ENCODE data around the gene MT1A. TPM values are rescaled to one million over a fixed set of nuclear protein-coding genes. Genes with fewer than 3 reads are reported as not detected.

The MT1A gene
- total RNA-seq, 1 experiment from 2014 or later = not detected

DNA sequence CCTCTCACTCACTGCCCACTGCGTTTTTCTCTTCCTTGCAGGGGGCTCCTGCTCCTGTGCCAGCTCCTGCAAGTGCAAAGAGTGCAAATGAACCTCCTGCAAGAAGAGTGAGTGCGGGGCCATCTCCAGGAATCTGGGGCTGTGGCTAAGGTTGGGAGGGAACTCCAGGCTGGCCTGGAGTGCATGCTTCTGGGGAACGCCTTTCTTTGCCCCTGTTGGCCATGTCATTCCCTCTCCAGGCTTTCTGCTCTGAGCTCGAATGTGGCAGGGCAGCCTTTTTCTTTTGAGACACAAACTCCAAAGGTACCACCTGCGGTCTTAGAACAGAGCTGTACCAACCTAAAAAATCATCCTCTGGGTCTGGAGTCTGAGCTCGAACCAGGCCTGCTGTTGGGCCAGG lies 20.3 kb upstream of the MT1A start:
- no TSS peak for BruUV-seq (replicated peaks)
- intact Hi-C loops (cut with micrococcal nuclease) = no loop called here
- Histone ChIP-seq H3K9me3 (ENCODE audit: control insufficient read depth in 1 of 2, insufficient read depth in 1 of 2, low read depth in 1 of 2, low read length in 2 of 2) (no peaks in the 10 kb centered on the region), H3K27ac (ENCODE audit: low read depth, low read length) (no peak overlapping the region), H3K36me3 (ENCODE audit: control insufficient read depth in 1 of 2, insufficient read depth in 2 of 2, low read length in 2 of 2) (no peaks in the 10 kb centered on the region), H3K9me2 (ENCODE audit: insufficient read depth) (no peaks in the 10 kb centered on the region), H3K79me2 (ENCODE audit: insufficient read depth, low read length) (no peaks in the 10 kb centered on the region), H3K9ac (ENCODE audit: low read length) (no peak overlapping the region), H2AFZ (ENCODE audit: low read depth, low read length, poor library complexity, severe bottlenecking) (no peak overlapping the region), H3K4me2 (ENCODE audit: low read length) (no peak overlapping the region), H3K4me1 (ENCODE audit: control insufficient read depth in 1 of 2, insufficient read depth in 2 of 2, low read length in 2 of 2) (peaks cover 15 to 23% of the 10 kb centered on the region in 2 experiments), H3K27me3 (ENCODE audit: insufficient read depth, low read length) (no peaks in the 10 kb centered on the region), H4K20me1 (ENCODE audit: insufficient read depth) (no peaks in the 10 kb centered on the region), H3K4me3 (replicated peaks in 1 of 2; ENCODE audit: low read depth in 1 of 2, low read length in 2 of 2) (no peak overlapping the region)
- POLR2A ChIA-PET = interaction anchor here (1.4 to 16.1 kb wide), 3 partner anchors 7 to 11 kb away, joined by 3 to 344 read pairs (median 5); partner anchors contain the start of genes MT1E and MT2A
- RAD21 ChIA-PET (ENCODE audit: low non-redundant PET in 1 of 2, low total read pairs in 2 of 2, uncharacterized antibody in 2 of 2, unreplicated experiment in 2 of 2) = no interaction called here
- no peak for TF ChIP-seq EZH2 (IDR thresholded peaks at IDR 0.05)
- TF ChIP-seq YY1 (IDR thresholded peaks at IDR 0.05; ENCODE audit: extremely low read depth, insufficient replicate concordance, low read depth, low read length) = no peak
- TF ChIP-seq POLR2AphosphoS5 (IDR thresholded peaks at IDR 0.05; ENCODE audit: low read depth, low read length) = no peak
- TF ChIP-seq, protein P1, sequence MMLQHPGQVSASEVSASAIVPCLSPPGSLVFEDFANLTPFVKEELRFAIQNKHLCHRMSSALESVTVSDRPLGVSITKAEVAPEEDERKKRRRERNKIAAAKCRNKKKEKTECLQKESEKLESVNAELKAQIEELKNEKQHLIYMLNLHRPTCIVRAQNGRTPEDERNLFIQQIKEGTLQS (IDR thresholded peaks at IDR 0.05) = no peak
- TF ChIP-seq, protein P2, sequence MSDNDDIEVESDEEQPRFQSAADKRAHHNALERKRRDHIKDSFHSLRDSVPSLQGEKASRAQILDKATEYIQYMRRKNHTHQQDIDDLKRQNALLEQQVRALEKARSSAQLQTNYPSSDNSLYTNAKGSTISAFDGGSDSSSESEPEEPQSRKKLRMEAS (IDR thresholded peaks at IDR 0.05) = no peak
- TF ChIP-seq, protein P3, sequence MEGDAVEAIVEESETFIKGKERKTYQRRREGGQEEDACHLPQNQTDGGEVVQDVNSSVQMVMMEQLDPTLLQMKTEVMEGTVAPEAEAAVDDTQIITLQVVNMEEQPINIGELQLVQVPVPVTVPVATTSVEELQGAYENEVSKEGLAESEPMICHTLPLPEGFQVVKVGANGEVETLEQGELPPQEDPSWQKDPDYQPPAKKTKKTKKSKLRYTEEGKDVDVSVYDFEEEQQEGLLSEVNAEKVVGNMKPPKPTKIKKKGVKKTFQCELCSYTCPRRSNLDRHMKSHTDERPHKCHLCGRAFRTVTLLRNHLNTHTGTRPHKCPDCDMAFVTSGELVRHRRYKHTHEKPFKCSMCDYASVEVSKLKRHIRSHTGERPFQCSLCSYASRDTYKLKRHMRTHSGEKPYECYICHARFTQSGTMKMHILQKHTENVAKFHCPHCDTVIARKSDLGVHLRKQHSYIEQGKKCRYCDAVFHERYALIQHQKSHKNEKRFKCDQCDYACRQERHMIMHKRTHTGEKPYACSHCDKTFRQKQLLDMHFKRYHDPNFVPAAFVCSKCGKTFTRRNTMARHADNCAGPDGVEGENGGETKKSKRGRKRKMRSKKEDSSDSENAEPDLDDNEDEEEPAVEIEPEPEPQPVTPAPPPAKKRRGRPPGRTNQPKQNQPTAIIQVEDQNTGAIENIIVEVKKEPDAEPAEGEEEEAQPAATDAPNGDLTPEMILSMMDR (IDR thresholded peaks at IDR 0.05 in 2 of 3, conservative IDR thresholded peaks at IDR 0.05 in 1 of 3; ENCODE audit: borderline replicate concordance in 1 of 3, insufficient read depth in 1 of 3, low read depth in 2 of 3, low read length in 2 of 3) = no peak
- no peak for TF ChIP-seq TCF7L2 (IDR thresholded peaks at IDR 0.05; ENCODE audit: borderline replicate concordance, extremely low read depth, insufficient read depth, insufficient read length)
- TF ChIP-seq RAD21 (IDR thresholded peaks at IDR 0.05; ENCODE audit: low read depth) = no peak
- no peak for TF ChIP-seq CEBPB (IDR thresholded peaks at IDR 0.05; ENCODE audit: low read depth)
- TF ChIP-seq FOSL1 (IDR thresholded peaks at IDR 0.05; ENCODE audit: low read depth) = no peak
- TF ChIP-seq EZH2phosphoT487 (IDR thresholded peaks at IDR 0.05; ENCODE audit: borderline replicate concordance) = no peak
- TF ChIP-seq, protein P4, sequence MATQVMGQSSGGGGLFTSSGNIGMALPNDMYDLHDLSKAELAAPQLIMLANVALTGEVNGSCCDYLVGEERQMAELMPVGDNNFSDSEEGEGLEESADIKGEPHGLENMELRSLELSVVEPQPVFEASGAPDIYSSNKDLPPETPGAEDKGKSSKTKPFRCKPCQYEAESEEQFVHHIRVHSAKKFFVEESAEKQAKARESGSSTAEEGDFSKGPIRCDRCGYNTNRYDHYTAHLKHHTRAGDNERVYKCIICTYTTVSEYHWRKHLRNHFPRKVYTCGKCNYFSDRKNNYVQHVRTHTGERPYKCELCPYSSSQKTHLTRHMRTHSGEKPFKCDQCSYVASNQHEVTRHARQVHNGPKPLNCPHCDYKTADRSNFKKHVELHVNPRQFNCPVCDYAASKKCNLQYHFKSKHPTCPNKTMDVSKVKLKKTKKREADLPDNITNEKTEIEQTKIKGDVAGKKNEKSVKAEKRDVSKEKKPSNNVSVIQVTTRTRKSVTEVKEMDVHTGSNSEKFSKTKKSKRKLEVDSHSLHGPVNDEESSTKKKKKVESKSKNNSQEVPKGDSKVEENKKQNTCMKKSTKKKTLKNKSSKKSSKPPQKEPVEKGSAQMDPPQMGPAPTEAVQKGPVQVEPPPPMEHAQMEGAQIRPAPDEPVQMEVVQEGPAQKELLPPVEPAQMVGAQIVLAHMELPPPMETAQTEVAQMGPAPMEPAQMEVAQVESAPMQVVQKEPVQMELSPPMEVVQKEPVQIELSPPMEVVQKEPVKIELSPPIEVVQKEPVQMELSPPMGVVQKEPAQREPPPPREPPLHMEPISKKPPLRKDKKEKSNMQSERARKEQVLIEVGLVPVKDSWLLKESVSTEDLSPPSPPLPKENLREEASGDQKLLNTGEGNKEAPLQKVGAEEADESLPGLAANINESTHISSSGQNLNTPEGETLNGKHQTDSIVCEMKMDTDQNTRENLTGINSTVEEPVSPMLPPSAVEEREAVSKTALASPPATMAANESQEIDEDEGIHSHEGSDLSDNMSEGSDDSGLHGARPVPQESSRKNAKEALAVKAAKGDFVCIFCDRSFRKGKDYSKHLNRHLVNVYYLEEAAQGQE (IDR thresholded peaks at IDR 0.05; ENCODE audit: low read depth) = no peak
- DNase-seq (ENCODE audit: low read depth, low spot score) = no peak
- ATAC-seq = no peak
- CTCF ChIA-PET = no interaction called here

Data from HCT116 (cell line).